IPS DF 6.9 (cell line): ENCODE data around the gene TJP1.

Experiments
- DNase-seq: peaks from one replicate; pipeline ENCODE4 v3.0.0-alpha.2; 2013; ENCODE audit warnings: low read depth, low spot score
- H3K27ac ChIP-seq: one replicate; pipeline ENCODE4 v1.5.1; 2013; ENCODE audit warnings: low read length, control low read depth
- H3K27me3 ChIP-seq: 2 replicates; pipeline ENCODE4 v1.6.1; 2013; ENCODE audit warnings: mild to moderate bottlenecking, low read length; ENCODE audit not compliant: control insufficient read depth, insufficient read depth
- H3K36me3 ChIP-seq: 2 replicates; pipeline ENCODE4 v1.6.1; 2013; ENCODE audit warnings: low read length; ENCODE audit not compliant: control insufficient read depth, insufficient read depth
- H3K4me1 ChIP-seq: 2 replicates; pipeline ENCODE4 v1.6.1; 2013; ENCODE audit warnings: low read length; ENCODE audit not compliant: control insufficient read depth, insufficient read depth
- H3K4me3 ChIP-seq: 2 replicates; pipeline ENCODE4 v1.5.1; 2013; ENCODE audit warnings: mild to moderate bottlenecking, low read length
- H3K9me3 ChIP-seq: 2 replicates; pipeline ENCODE4 v1.6.1; 2013; ENCODE audit warnings: low read length, inconsistent platforms; ENCODE audit not compliant: control insufficient read depth, insufficient read depth
- WGBS: extraction: QIAGEN DNeasy Blood & Tissue Kit; methylation state at CpG from one replicate; pipeline ENCODE4 v1.1.7; 2013; ENCODE audit warnings: mixed read lengths, missing lambda C conversion rate; ENCODE audit not compliant: insufficient read length, insufficient coverage; 5-methylcytosine and 5-hydroxymethylcytosine counted together

Gene TJP1

DNA sequence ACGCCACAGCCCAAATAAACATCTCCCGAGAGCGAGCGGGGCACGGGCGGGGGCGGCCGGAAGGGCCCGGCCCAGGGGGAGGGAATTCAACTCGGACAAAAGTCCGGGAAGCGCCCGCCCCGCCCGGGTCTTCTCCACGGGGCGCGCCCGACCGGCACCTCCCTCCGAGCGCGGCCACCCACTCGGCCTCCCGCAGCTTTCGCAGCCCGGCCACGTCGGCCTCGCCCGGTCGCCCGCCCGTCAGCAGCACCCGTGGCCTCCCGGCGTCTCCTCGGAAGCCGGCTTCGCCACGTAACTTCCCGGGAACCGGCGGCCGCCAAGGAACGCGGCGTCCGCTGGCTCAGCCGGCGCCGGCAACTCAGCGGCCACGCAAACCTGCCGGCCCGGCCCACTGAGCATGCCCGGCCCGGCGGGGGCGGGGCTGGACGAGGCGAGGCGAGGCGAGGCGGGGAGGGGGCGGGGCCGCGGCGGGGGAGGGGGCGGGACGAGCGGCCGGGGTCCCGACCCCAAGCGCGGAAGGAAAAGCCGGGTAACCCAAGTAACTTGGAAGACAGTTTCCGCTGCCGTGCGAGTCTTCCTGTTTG lies at the start of gene TJP1:
TSS of gene TJP1 (minus strand) at position 369 of the 584 bp plus-strand sequence. CDS start 440 bp downstream, outside the sequence.
- Histone ChIP-seq H3K4me3 (peak within 1 kb of the TSS; percentile 98), H3K9me3 (no peaks in the 10 kb centered on the region), H3K27me3 (no peaks in the 10 kb centered on the region), H3K4me1 (no peaks in the 10 kb centered on the region), H3K27ac (no peak within 1 kb of the TSS), H3K36me3 (no peaks in the 10 kb centered on the region)
- DNase-seq = no peak
- WGBS = no CpG with 5 or more reads among the region's 80 CpGs

GRCh38 chr15:29871401-29871800 lies 49.1 kb upstream of the TJP1 start:
- Histone ChIP-seq H3K36me3 (no peaks in the 10 kb centered on the region), H3K27me3 (no peaks in the 10 kb centered on the region), H3K27ac (no peak overlapping the region), H3K9me3 (no peaks in the 10 kb centered on the region), H3K4me1 (no peaks in the 10 kb centered on the region), H3K4me3 (no peak overlapping the region)
- DNase-seq = no peak
- no CpG with 5 or more reads among the region's 19 CpGs for WGBS

GRCh38 chr15:29870495-29871151 lies 48.4 kb upstream of the TJP1 start:
- H3K36me3 ChIP-seq = no peaks in the 10 kb centered on the region
- H3K4me1 ChIP-seq = no peaks in the 10 kb centered on the region
- no peak for DNase-seq
- H3K27ac ChIP-seq = no peak overlapping the region
- H3K9me3 ChIP-seq = no peaks in the 10 kb centered on the region
- no peaks in the 10 kb centered on the region for H3K27me3 ChIP-seq
- no peak overlapping the region for H3K4me3 ChIP-seq
- no CpG with 5 or more reads among the region's 11 CpGs for WGBS

GRCh38 chr15:29867241-29868000 lies 45.2 kb upstream of the TJP1 start:
- no peak overlapping the region for H3K27ac ChIP-seq
- 0 out of 2 replicates have a peak, but pooled peaks cover 2% of the 10 kb centered on the region for H3K4me1 ChIP-seq
- no peaks in the 10 kb centered on the region for H3K27me3 ChIP-seq
- no peaks in the 10 kb centered on the region for H3K9me3 ChIP-seq
- H3K4me3 ChIP-seq = no peak overlapping the region
- no peak for DNase-seq
- no peaks in the 10 kb centered on the region for H3K36me3 ChIP-seq
- WGBS = no CpG with 5 or more reads among the region's 3 CpGs

GRCh38 chr15:29866337-29866736 lies 44.1 kb upstream of the TJP1 start:
- no peak overlapping the region for H3K4me3 ChIP-seq
- H3K27ac ChIP-seq = no peak overlapping the region
- H3K27me3 ChIP-seq = no peaks in the 10 kb centered on the region
- WGBS = no CpG with 5 or more reads among the region's 1 CpG
- H3K4me1 ChIP-seq = 0 out of 2 replicates have a peak, but pooled peaks cover 2% of the 10 kb centered on the region
- no peak for DNase-seq
- H3K36me3 ChIP-seq = no peaks in the 10 kb centered on the region
- H3K9me3 ChIP-seq = no peaks in the 10 kb centered on the region

GRCh38 chr15:29864501-29864900 lies 42.2 kb upstream of the TJP1 start:
- no peak for DNase-seq
- 0 out of 2 replicates have a peak, but pooled peaks cover 2% of the 10 kb centered on the region for H3K4me1 ChIP-seq
- no peak overlapping the region for H3K27ac ChIP-seq
- no peaks in the 10 kb centered on the region for H3K9me3 ChIP-seq
- no CpG with 5 or more reads among the region's 4 CpGs for WGBS
- no peak overlapping the region for H3K4me3 ChIP-seq
- H3K27me3 ChIP-seq = no peaks in the 10 kb centered on the region
- H3K36me3 ChIP-seq = no peaks in the 10 kb centered on the region

GRCh38 chr15:29863438-29863837 lies 41.2 kb upstream of the TJP1 start:
- WGBS = no CpG with 5 or more reads among the region's 4 CpGs

DNA sequence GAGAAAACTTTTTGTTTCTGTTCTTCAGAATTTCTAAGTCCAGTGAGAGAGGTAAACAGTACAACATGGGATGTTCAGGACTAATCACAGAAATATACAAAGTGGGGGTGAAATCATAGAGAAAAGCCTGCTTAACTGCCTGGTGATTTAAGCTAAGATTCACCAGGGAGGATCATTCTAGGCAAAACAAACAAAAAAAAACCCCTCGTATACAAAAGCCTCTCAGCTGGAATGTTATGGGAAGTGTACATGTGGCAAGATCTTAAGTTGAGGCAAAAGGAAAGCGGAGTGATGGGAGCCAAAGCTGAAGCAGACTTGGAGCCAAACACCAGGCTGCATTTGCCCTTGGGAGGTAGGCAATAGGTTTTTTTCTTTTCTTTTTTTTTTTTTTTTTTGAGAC lies 40.0 kb upstream of the TJP1 start:
- Histone ChIP-seq H3K27me3 (no peaks in the 10 kb centered on the region), H3K4me1 (0 out of 2 replicates have a peak, but pooled peaks cover 2% of the 10 kb centered on the region), H3K36me3 (no peaks in the 10 kb centered on the region), H3K9me3 (no peaks in the 10 kb centered on the region), H3K27ac (no peak overlapping the region), H3K4me3 (no peak overlapping the region)
- no CpG with 5 or more reads among the region's 2 CpGs for WGBS
- no peak for DNase-seq

More at GRCh38 chr15:29863438-29863837, 41.2 kb upstream of the TJP1 start:
- Histone ChIP-seq H3K27ac (no peak overlapping the region), H3K36me3 (no peaks in the 10 kb centered on the region), H3K27me3 (no peaks in the 10 kb centered on the region), H3K9me3 (no peaks in the 10 kb centered on the region), H3K4me1 (0 out of 2 replicates have a peak, but pooled peaks cover 2% of the 10 kb centered on the region), H3K4me3 (no peak overlapping the region)
- no peak for DNase-seq

DNA sequence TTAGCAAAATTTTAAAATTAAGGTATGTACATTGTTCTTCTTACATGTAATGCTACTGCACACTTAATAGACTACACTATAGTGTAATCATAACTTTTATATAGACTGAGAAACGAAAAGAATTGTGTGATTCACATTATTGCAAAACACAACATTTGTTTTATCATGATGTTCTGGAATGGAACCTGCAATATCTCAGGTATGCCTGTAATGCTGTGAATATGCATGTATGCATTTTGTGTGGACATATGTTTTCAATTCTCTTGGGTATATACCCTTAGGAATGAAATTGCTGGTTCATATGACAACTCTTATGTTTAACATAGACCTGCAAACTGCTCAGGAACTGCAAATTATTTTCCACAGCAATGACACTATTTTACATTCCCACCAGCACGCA lies 38.6 kb upstream of the TJP1 start:
- Histone ChIP-seq H3K9me3 (no peaks in the 10 kb centered on the region), H3K4me3 (no peak overlapping the region), H3K27me3 (no peaks in the 10 kb centered on the region), H3K4me1 (0 out of 2 replicates have a peak, but pooled peaks cover 2% of the 10 kb centered on the region), H3K27ac (no peak overlapping the region), H3K36me3 (no peaks in the 10 kb centered on the region)
- DNase-seq = no peak
- WGBS = no CpG with 5 or more reads among the region's 2 CpGs

- WGBS = no CpG with 5 or more reads among the region's 4 CpGs
- 0 out of 2 replicates have a peak, but pooled peaks cover 2% of the 10 kb centered on the region for H3K4me1 ChIP-seq
Measured at GRCh38 chr15:29859973-29860715, 37.9 kb upstream of the TJP1 start.

More at GRCh38 chr15:29859973-29860715, 37.9 kb upstream of the TJP1 start:
- no peak overlapping the region for H3K4me3 ChIP-seq
- no peak overlapping the region for H3K27ac ChIP-seq
- no peaks in the 10 kb centered on the region for H3K27me3 ChIP-seq
- no peak for DNase-seq
- H3K9me3 ChIP-seq = no peaks in the 10 kb centered on the region
- no peaks in the 10 kb centered on the region for H3K36me3 ChIP-seq
